K562 (cell line): ENCODE data around the gene LILRA2. TPM values are rescaled to one million over a fixed set of nuclear protein-coding genes. Genes with fewer than 3 reads are reported as not detected.

ENCODE experiments used
- BACH1 ChIP-seq: fragments of 200-800 bp; sonication (Bioruptor generic); IDR thresholded peaks from 2 replicates; pipeline ENCODE4 v1.6.1; 2016; ENCODE audit warnings: missing genetic modification characterization, missing compliant biosample characterization
- CEBPG ChIP-seq, 3 experiments: fragments of 200-800 bp in 1 of 3; sonication (Bioruptor generic) in 1 of 3; sonication (generic) in 1 of 3; formaldehyde crosslinking in 1 of 3; IDR thresholded peaks in 2 of 3; conservative IDR thresholded peaks in 1 of 3; 2 replicates each; pipeline versions ENCODE4 v1.6.1 to v1.8.0; 2016 to 2022; ENCODE audit warnings: missing compliant biosample characterization in 2 of 3, missing genetic modification characterization in 2 of 3, mild to moderate bottlenecking in 1 of 3, missing genetic modification reagents in 1 of 3
- HNRNPK ChIP-seq: fragments of 200-400 bp; formaldehyde crosslinking; IDR thresholded peaks from one replicate; pipeline ENCODE4 v1.6.1; 2018; ENCODE audit warnings: mild to moderate bottlenecking, low read depth, low read length; ENCODE audit not compliant: poor library complexity, severe bottlenecking
- MIER1 ChIP-seq: fragments of 450-650 bp; IDR thresholded peaks from 2 replicates; pipeline ENCODE4 v1.6.1; 2016; ENCODE audit warnings: antibody characterized with exemption, mild to moderate bottlenecking, low read depth
- POLR2B ChIP-seq: fragments of 450-650 bp; IDR thresholded peaks from 2 replicates; pipeline ENCODE4 v1.6.1; 2018; ENCODE audit warnings: low read depth; ENCODE audit not compliant: partially characterized antibody
- SAFB2 ChIP-seq: fragments of 200-400 bp; formaldehyde crosslinking; IDR thresholded peaks from 2 replicates; pipeline ENCODE4 v1.6.1; 2018; ENCODE audit warnings: borderline replicate concordance, low read length, low read depth, moderate library complexity; ENCODE audit not compliant: severe bottlenecking
- SMAD4 ChIP-seq: fragments of 250-450 bp; sonication (Bioruptor Pico); conservative IDR thresholded peaks from 2 replicates; pipeline ENCODE4 v1.8.0; 2021; ENCODE audit warnings: inconsistent platforms, mild to moderate bottlenecking, moderate library complexity
- TAF15 ChIP-seq: fragments of 200-400 bp; formaldehyde crosslinking; IDR thresholded peaks from 2 replicates; pipeline ENCODE4 v1.6.1; 2017; ENCODE audit warnings: mild to moderate bottlenecking, low read depth, low read length, moderate library complexity
- TEAD4 ChIP-seq, 2 experiments: sonication (generic) in 1 of 2; formaldehyde crosslinking in 1 of 2; IDR thresholded peaks; 2 replicates each; pipeline versions ENCODE4 v1.6.1 to v1.8.0; 2012 to 2022; ENCODE audit warnings: borderline replicate concordance in 1 of 2, inconsistent platforms in 1 of 2, low read length in 1 of 2, mild to moderate bottlenecking in 1 of 2, missing genetic modification reagents in 1 of 2
- XRCC3 ChIP-seq: fragments of 450-650 bp; IDR thresholded peaks from 2 replicates; pipeline ENCODE4 v1.6.1; 2017; ENCODE audit warnings: mild to moderate bottlenecking, moderate library complexity
- polyA plus RNA-seq, 8 experiments: library from polyadenylated mRNA; depleted of rRNA in 4 of 8; stranded (reverse) in 5 of 8; unstranded in 3 of 8; fragments of >200 nt; fragmentation: Nextera tagmentation in 2 of 8; fragmentation: Illumina TruSeq in 1 of 8; extraction: Ambion mirVana in 2 of 8; extraction: Trizol in 1 of 8; gene quantifications; 2 replicates each; pipeline versions ENCODE4 v1.2.1 to v1.2.3, GENCODE V29; 2011 to 2014; ENCODE audit warnings: inconsistent platforms in 1 of 8, missing spikeins in 1 of 8
- total RNA-seq, 7 experiments: library from RNA; depleted of rRNA in 6 of 7; stranded (reverse); fragments of >200 nt in 6 of 7; fragmentation: Illumina TruSeq in 2 of 7; extraction: Trizol in 2 of 7; gene quantifications; 2 replicates each; pipeline versions ENCODE4 v1.2.1 to v1.2.3, GENCODE V29; 2011 to 2021; ENCODE audit warnings: low replicate concordance in 1 of 7
- TF ChIP-seq, protein P1 (sequence below): fragments of 450-650 bp; IDR thresholded peaks from 2 replicates; pipeline ENCODE4 v1.6.1; 2016; ENCODE audit warnings: low read depth, mild to moderate bottlenecking, moderate library complexity
- TF ChIP-seq, protein P2 (sequence below): fragments of 250-450 bp; sonication (Bioruptor Pico); IDR thresholded peaks from 2 replicates; pipeline ENCODE4 v1.8.0; 2021; ENCODE audit warnings: moderate library complexity, mild to moderate bottlenecking, inconsistent platforms
- TF ChIP-seq, protein P3 (sequence below), 2 experiments: fragments of 450-650 bp in 1 of 2; IDR thresholded peaks; 2 replicates each; pipeline ENCODE4 v1.6.1; 2011 to 2017; ENCODE audit warnings: low read depth in 2 of 2, antibody characterized with exemption in 1 of 2, borderline replicate concordance in 1 of 2, low read length in 1 of 2, mild to moderate bottlenecking in 1 of 2, mixed read lengths in 1 of 2; ENCODE audit not compliant: control insufficient read depth in 1 of 2

Gene LILRA2
- total and polyA plus RNA-seq, 9 of the 15 experiments (the other 6 are each of a cell fraction or from before 2014, with no cell fraction given) = 0.32 to 2.1 (median 0.96) TPM

DNA sequence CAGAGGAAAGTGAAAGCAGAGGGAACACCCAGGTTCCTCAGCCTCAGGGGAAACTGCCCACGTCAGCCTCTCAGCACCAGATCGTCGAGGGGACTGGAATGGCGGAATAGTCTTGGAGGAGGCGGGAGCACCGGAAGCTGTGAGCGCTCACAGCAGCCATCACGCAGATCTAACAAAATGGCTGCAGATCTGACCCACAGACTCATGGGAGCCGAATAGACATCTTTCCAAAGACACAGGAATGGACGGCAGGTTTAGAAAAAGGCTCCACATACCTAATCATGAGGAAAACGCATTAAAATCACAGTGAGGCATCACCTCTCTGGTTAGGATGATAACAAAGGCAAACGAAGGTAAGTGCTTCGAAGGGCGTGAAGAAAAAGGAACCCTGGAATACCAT, 11.8 kb upstream of the LILRA2 start (continued):
- no peak for TF ChIP-seq BACH1 (tag)
- 0 out of 2 replicates have a peak, but pooled peaks have one; percentile 41 for TF ChIP-seq SMAD4
- no peak for TF ChIP-seq SAFB2
- TF ChIP-seq POLR2B = no peak
- TF ChIP-seq, protein P1, sequence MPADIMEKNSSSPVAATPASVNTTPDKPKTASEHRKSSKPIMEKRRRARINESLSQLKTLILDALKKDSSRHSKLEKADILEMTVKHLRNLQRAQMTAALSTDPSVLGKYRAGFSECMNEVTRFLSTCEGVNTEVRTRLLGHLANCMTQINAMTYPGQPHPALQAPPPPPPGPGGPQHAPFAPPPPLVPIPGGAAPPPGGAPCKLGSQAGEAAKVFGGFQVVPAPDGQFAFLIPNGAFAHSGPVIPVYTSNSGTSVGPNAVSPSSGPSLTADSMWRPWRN = no peak
- peak; percentile 53; the same call in 1 of the 2 replicates for TF ChIP-seq TEAD4 (IDR thresholded peaks at IDR 0.05; ENCODE audit: low read length)
- TF ChIP-seq TEAD4 (CRISPR knock-in tag; IDR thresholded peaks at IDR 0.05; ENCODE audit: borderline replicate concordance) = no peak
- no peak for TF ChIP-seq HNRNPK
- TF ChIP-seq XRCC3 = no peak
- no peak for TF ChIP-seq TAF15
- TF ChIP-seq, protein P2, sequence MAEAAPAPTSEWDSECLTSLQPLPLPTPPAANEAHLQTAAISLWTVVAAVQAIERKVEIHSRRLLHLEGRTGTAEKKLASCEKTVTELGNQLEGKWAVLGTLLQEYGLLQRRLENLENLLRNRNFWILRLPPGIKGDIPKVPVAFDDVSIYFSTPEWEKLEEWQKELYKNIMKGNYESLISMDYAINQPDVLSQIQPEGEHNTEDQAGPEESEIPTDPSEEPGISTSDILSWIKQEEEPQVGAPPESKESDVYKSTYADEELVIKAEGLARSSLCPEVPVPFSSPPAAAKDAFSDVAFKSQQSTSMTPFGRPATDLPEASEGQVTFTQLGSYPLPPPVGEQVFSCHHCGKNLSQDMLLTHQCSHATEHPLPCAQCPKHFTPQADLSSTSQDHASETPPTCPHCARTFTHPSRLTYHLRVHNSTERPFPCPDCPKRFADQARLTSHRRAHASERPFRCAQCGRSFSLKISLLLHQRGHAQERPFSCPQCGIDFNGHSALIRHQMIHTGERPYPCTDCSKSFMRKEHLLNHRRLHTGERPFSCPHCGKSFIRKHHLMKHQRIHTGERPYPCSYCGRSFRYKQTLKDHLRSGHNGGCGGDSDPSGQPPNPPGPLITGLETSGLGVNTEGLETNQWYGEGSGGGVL = no peak
- no peak for TF ChIP-seq MIER1
- TF ChIP-seq, protein P3, sequence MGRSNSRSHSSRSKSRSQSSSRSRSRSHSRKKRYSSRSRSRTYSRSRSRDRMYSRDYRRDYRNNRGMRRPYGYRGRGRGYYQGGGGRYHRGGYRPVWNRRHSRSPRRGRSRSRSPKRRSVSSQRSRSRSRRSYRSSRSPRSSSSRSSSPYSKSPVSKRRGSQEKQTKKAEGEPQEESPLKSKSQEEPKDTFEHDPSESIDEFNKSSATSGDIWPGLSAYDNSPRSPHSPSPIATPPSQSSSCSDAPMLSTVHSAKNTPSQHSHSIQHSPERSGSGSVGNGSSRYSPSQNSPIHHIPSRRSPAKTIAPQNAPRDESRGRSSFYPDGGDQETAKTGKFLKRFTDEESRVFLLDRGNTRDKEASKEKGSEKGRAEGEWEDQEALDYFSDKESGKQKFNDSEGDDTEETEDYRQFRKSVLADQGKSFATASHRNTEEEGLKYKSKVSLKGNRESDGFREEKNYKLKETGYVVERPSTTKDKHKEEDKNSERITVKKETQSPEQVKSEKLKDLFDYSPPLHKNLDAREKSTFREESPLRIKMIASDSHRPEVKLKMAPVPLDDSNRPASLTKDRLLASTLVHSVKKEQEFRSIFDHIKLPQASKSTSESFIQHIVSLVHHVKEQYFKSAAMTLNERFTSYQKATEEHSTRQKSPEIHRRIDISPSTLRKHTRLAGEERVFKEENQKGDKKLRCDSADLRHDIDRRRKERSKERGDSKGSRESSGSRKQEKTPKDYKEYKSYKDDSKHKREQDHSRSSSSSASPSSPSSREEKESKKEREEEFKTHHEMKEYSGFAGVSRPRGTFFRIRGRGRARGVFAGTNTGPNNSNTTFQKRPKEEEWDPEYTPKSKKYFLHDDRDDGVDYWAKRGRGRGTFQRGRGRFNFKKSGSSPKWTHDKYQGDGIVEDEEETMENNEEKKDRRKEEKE (IDR thresholded peaks at IDR 0.05; ENCODE audit: borderline replicate concordance in 1 of 2, control insufficient read depth in 1 of 2, low read depth in 2 of 2, low read length in 1 of 2) = no peak
- no peak for TF ChIP-seq CEBPG (CRISPR knock-in tag; IDR thresholded peaks at IDR 0.05)
- no peak for TF ChIP-seq CEBPG (tag; conservative IDR thresholded peaks at IDR 0.05 in 1 of 2, IDR thresholded peaks at IDR 0.05 in 1 of 2)
